ENCODE measurements around the gene EHMT1. TPM values are rescaled to one million over a fixed set of nuclear protein-coding genes. Genes with fewer than 3 reads are reported as not detected.

EHMT1 gene
- total RNA-seq, 2 donors from 2014 or later, result 137 to 139 TPM

- H3K9me3 ChIP-seq (ENCODE audit: control insufficient read depth, low read length), result no peaks in the 10 kb centered on the region
- Mint-ChIP-seq H3K27ac (no peak overlapping the region), H3K27me3 (ENCODE audit: insufficient read depth) (no peaks in the 10 kb centered on the region), H3K36me3 (ENCODE audit: low read depth) (peaks cover 10% of the 10 kb centered on the region), H3K4me3 (no peak overlapping the region), H3K4me1 (no peaks in the 10 kb centered on the region), H3K9me3 (peaks cover 21% of the 10 kb centered on the region)
- no peaks in the 10 kb centered on the region for H3K36me3 ChIP-seq (ENCODE audit: control insufficient read depth, insufficient read depth, low read length)
- no peaks in the 10 kb centered on the region for H3K4me1 ChIP-seq (ENCODE audit: control insufficient read depth, insufficient read depth, low read length)
- no peak for TF ChIP-seq CTCF (conservative IDR thresholded peaks at IDR 0.05)
- no peak for DNase-seq
- no peak overlapping the region for H3K9ac ChIP-seq (ENCODE audit: extremely low read depth, low read length, poor library complexity, severe bottlenecking)
- 90 to 96% methylated on average over 9 of the region's 9 CpGs for WGBS, 2 experiments (ENCODE audit: insufficient coverage in 1 of 2, insufficient read length in 1 of 2)
- H3K27ac ChIP-seq (ENCODE audit: low read depth, low read length), result no peak overlapping the region
- H3K27me3 ChIP-seq (ENCODE audit: control insufficient read depth, insufficient read depth, low read length, poor library complexity, severe bottlenecking), result no peaks in the 10 kb centered on the region
- H3K4me3 ChIP-seq (ENCODE audit: low read length), result no peak overlapping the region
Observed at GRCh38 chr9:137843355-137843754, 224.6 kb downstream of the EHMT1 start.

- no peak overlapping the region for H3K4me3 Mint-ChIP-seq
- peak; percentile 42 for DNase-seq
- Histone ChIP-seq H3K36me3 (ENCODE audit: control insufficient read depth, insufficient read depth, low read length) (no peaks in the 10 kb centered on the region), H3K9ac (ENCODE audit: extremely low read depth, low read length, poor library complexity, severe bottlenecking) (no peak overlapping the region), H3K27me3 (ENCODE audit: control insufficient read depth, insufficient read depth, low read length, poor library complexity, severe bottlenecking) (no peaks in the 10 kb centered on the region), H3K27ac (ENCODE audit: low read depth, low read length) (no peak overlapping the region), H3K9me3 (ENCODE audit: control insufficient read depth, low read length) (peaks cover 22% of the 10 kb centered on the region), H3K4me3 (ENCODE audit: low read length) (no peak overlapping the region), H3K4me1 (ENCODE audit: control insufficient read depth, insufficient read depth, low read length) (no peaks in the 10 kb centered on the region)
- peaks cover 8% of the 10 kb centered on the region for H3K4me1 Mint-ChIP-seq
- peaks cover 25% of the 10 kb centered on the region for H3K9me3 Mint-ChIP-seq
- no peak for TF ChIP-seq CTCF (conservative IDR thresholded peaks at IDR 0.05)
- peaks cover 36% of the 10 kb centered on the region for H3K27me3 Mint-ChIP-seq (ENCODE audit: insufficient read depth)
- no peaks in the 10 kb centered on the region for H3K36me3 Mint-ChIP-seq (ENCODE audit: low read depth)
- 52 to 69% methylated on average over 3 to 5 of the region's 5 CpGs for WGBS, 2 experiments (ENCODE audit: insufficient coverage in 1 of 2, insufficient read length in 1 of 2)
- H3K27ac Mint-ChIP-seq, result no peak overlapping the region
Observed at GRCh38 chr9:137851516-137852267, 232.9 kb downstream of the EHMT1 start.

- 100% methylated on average over 1 of the region's 1 CpG; no CpG with 5 or more reads in 1 of the 2 experiments for WGBS, 2 experiments (ENCODE audit: insufficient coverage in 1 of 2, insufficient read length in 1 of 2)
- H3K27me3 Mint-ChIP-seq (ENCODE audit: insufficient read depth), result peaks cover 39% of the 10 kb centered on the region
- no peak overlapping the region for H3K4me3 Mint-ChIP-seq
- Histone ChIP-seq H3K27me3 (ENCODE audit: control insufficient read depth, insufficient read depth, low read length, poor library complexity, severe bottlenecking) (no peaks in the 10 kb centered on the region), H3K9ac (ENCODE audit: extremely low read depth, low read length, poor library complexity, severe bottlenecking) (no peak overlapping the region), H3K4me3 (ENCODE audit: low read length) (no peak overlapping the region), H3K27ac (ENCODE audit: low read depth, low read length) (no peak overlapping the region), H3K4me1 (ENCODE audit: control insufficient read depth, insufficient read depth, low read length) (no peaks in the 10 kb centered on the region), H3K36me3 (ENCODE audit: control insufficient read depth, insufficient read depth, low read length) (no peaks in the 10 kb centered on the region), H3K9me3 (ENCODE audit: control insufficient read depth, low read length) (peaks cover 29% of the 10 kb centered on the region)
- TF ChIP-seq CTCF (conservative IDR thresholded peaks at IDR 0.05), result no peak
- H3K27ac Mint-ChIP-seq, result no peak overlapping the region
- DNase-seq, result no peak
- H3K4me1 Mint-ChIP-seq, result peaks cover 8% of the 10 kb centered on the region
- H3K9me3 Mint-ChIP-seq, result peaks cover 25% of the 10 kb centered on the region
- no peaks in the 10 kb centered on the region for H3K36me3 Mint-ChIP-seq (ENCODE audit: low read depth)
Observed at GRCh38 chr9:137853392-137853995, 234.7 kb downstream of the EHMT1 start.
